SKM-1 (cell line): ENCODE data around the gene NOLC1.

Experiments
- DNase-seq: peaks from one replicate; lab custom pipeline; 2025; ENCODE audit not compliant: unreplicated experiment; lab: John Stamatoyannopoulos, UW

The NOLC1 gene

GRCh38 chr10:102121739-102122372 is 30.3 kb upstream of the NOLC1 start:
- no peak for DNase-seq

GRCh38 chr10:102122450-102122849 is 29.7 kb upstream of the NOLC1 start:
- DNase-seq = no peak

- no peak for DNase-seq
Measured at GRCh38 chr10:102123223-102123622, 29.0 kb upstream of the NOLC1 start.

GRCh38 chr10:102131286-102132170 is 20.7 kb upstream of the NOLC1 start:
- no peak for DNase-seq

- DNase-seq = no peak
Measured at GRCh38 chr10:102132193-102132562, 20.0 kb upstream of the NOLC1 start.

GRCh38 chr10:102132563-102133372 is 19.4 kb upstream of the NOLC1 start, which contains the start of gene PPRC1:
TSS of gene PPRC1 (plus strand) at chr10:102133040. CDS start at chr10:102133069, 29 bp downstream.
- peak; percentile 98 for DNase-seq

GRCh38 chr10:102133373-102134195 is 18.6 kb upstream of the NOLC1 start:
- DNase-seq = peak; percentile 38

GRCh38 chr10:102134416-102134815 is 17.8 kb upstream of the NOLC1 start:
- no peak for DNase-seq

GRCh38 chr10:102135956-102136526 is 16.1 kb upstream of the NOLC1 start:
- no peak for DNase-seq

GRCh38 chr10:102139281-102140110 is 12.7 kb upstream of the NOLC1 start:
- no peak for DNase-seq

GRCh38 chr10:102140218-102140617 is 12.0 kb upstream of the NOLC1 start:
- DNase-seq = no peak

GRCh38 chr10:102140913-102141540 is 11.2 kb upstream of the NOLC1 start:
- DNase-seq = no peak

GRCh38 chr10:102141583-102142107 is 10.5 kb upstream of the NOLC1 start:
- DNase-seq = no peak

GRCh38 chr10:102146971-102147428 is 5.2 kb upstream of the NOLC1 start:
- no peak for DNase-seq

- no peak for DNase-seq
Measured at GRCh38 chr10:102147561-102147960, 4.6 kb upstream of the NOLC1 start.

GRCh38 chr10:102148275-102148674 is 3.9 kb upstream of the NOLC1 start:
- DNase-seq = no peak

- no peak for DNase-seq
Measured at GRCh38 chr10:102150970-102151773, 1.0 kb upstream of the NOLC1 start.

- no peak for DNase-seq
Measured at GRCh38 chr10:102152545-102152890, 329 bp downstream of the NOLC1 start.
